K562 (cell line): ENCODE data around the gene USP12.

Experiments
- HCFC1 ChIP-seq: IDR thresholded peaks from 2 replicates; pipeline ENCODE4 v1.6.1; 2012; ENCODE audit warnings: low read depth, low read length, improper control_type of control experiment
- TEAD4 ChIP-seq, 2 experiments: sonication (generic) in 1 of 2; formaldehyde crosslinking in 1 of 2; IDR thresholded peaks; 2 replicates each; pipeline versions ENCODE4 v1.6.1 to v1.8.0; 2012 to 2022; ENCODE audit warnings: borderline replicate concordance in 1 of 2, inconsistent platforms in 1 of 2, low read length in 1 of 2, mild to moderate bottlenecking in 1 of 2, missing genetic modification reagents in 1 of 2
- WHSC1 ChIP-seq: IDR thresholded peaks from one replicate; pipeline ENCODE4 v1.6.1; 2012; ENCODE audit warnings: low read length, control low read depth, inconsistent platforms
- ZNF274 ChIP-seq: IDR thresholded peaks from 2 replicates; pipeline ENCODE4 v1.6.1; 2011; ENCODE audit warnings: low read depth, mild to moderate bottlenecking, low read length, moderate library complexity, borderline replicate concordance

- TF ChIP-seq WHSC1 (no peak), TEAD4 (IDR thresholded peaks at IDR 0.05; ENCODE audit: low read length) (no peak), TEAD4 (CRISPR knock-in tag; IDR thresholded peaks at IDR 0.05; ENCODE audit: borderline replicate concordance) (no peak), HCFC1 (no peak), ZNF274 (no peak)
These were observed 152.7 kb downstream of the USP12 start for GRCh38 chr13:27018882-27019281.
